ENCODE measurements around the gene BOLA1. TPM values are rescaled to one million over a fixed set of nuclear protein-coding genes. Genes with fewer than 3 reads are reported as not detected.

The BOLA1 gene
- total and polyA plus RNA-seq, 2 of the 13 experiments (the other 11 are each of a cell fraction or from before 2014, with no cell fraction given) = 3.2 to 4.2 TPM

DNA sequence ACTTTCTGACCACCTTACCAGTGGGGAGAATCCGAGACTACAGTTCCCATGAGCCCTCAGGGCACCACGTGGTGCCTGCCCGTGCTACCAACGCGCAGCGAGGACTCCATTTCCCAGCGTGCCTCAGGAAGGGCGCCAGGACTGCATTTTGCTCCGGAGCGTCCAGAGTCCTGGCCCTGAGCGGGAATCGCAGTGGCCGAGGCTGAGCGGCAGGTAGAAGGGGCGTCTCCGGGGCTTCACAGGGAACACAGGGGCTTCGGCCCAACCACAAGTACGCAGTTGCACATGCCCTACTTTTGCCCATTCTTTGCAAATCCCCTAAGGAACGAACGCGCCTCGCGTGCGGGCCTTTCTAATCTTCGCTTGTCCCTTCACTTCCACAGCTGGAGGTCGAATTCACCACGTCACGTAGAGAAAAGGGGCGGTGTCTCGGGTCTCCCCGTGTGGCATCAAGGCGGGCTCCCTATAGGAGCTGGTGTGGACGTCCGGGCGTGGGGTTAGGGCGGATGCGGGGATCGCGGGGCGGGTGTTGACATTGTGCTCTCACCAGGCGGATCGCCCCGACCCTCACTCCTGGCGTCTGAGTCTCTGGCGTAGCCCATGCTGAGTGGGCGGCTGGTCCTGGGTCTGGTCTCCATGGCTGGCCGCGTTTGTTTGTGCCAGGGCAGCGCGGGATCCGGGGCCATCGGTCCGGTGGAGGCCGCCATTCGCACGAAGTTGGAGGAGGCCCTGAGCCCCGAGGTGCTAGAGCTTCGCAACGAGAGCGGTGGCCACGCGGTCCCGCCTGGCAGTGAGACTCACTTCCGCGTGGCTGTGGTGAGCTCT, at the start of gene BOLA1 (continued):
- TF ChIP-seq HNRNPLL (IDR thresholded peaks at IDR 0.05; ENCODE audit: low read depth, low read length, poor library complexity, severe bottlenecking) (peak; percentile 29), ZNF510 (CRISPR knock-in tag; IDR thresholded peaks at IDR 0.05; ENCODE audit: low read depth) (no peak), GABPB1 (CRISPR knock-in tag; IDR thresholded peaks at IDR 0.05) (peak; percentile 91), RFX1 (IDR thresholded peaks at IDR 0.05) (no peak), ZNF605 (CRISPR knock-in tag; IDR thresholded peaks at IDR 0.05) (peak; percentile 75; the same call in 1 of the 2 replicates), ZNF788 (CRISPR knock-in tag; IDR thresholded peaks at IDR 0.05; ENCODE audit: borderline replicate concordance) (peak; percentile 46; the same call in 1 of the 2 replicates), RARA (CRISPR knock-in tag; IDR thresholded peaks at IDR 0.05) (0 out of 2 replicates have a peak, but pooled peaks have one; percentile 6), PAF1 (CRISPR knock-in tag; IDR thresholded peaks at IDR 0.05) (no peak), AGO2 (optimal IDR thresholded peaks at IDR 0.05; ENCODE audit: low read depth, low read length) (peak; percentile 61), ZNF124 (CRISPR knock-in tag; IDR thresholded peaks at IDR 0.05) (0 out of 2 replicates have a peak, but pooled peaks have one; percentile 29), ZNF224 (CRISPR knock-in tag; IDR thresholded peaks at IDR 0.05) (no peak), ZNF260 (CRISPR knock-in tag; IDR thresholded peaks at IDR 0.05; ENCODE audit: borderline replicate concordance, low read depth) (no peak), ZBTB38 (CRISPR knock-in tag; IDR thresholded peaks at IDR 0.05) (peak; percentile 99), KDM5B (CRISPR knock-in tag; IDR thresholded peaks at IDR 0.05; ENCODE audit: borderline replicate concordance) (peak; percentile 19; the same call in 1 of the 2 replicates), HNF4G (IDR thresholded peaks at IDR 0.05; ENCODE audit: borderline replicate concordance, low read depth, low read length) (0 out of 2 replicates have a peak, but pooled peaks have one; percentile 26), HNF4G (CRISPR knock-in tag; IDR thresholded peaks at IDR 0.05; ENCODE audit: borderline replicate concordance, low read depth) (no peak), MAZ (IDR thresholded peaks at IDR 0.05; ENCODE audit: borderline replicate concordance, low read depth, low read length) (no peak), MAZ (CRISPR knock-in tag; IDR thresholded peaks at IDR 0.05; ENCODE audit: low read depth) (no peak), HDAC6 (IDR thresholded peaks at IDR 0.05; ENCODE audit: low read depth, low read length) (no peak), GABPA (IDR thresholded peaks at IDR 0.05; ENCODE audit: low read depth, low read length) (peak; percentile 57; the same call in 1 of the 2 replicates), GABPA (CRISPR knock-in tag; IDR thresholded peaks at IDR 0.05; ENCODE audit: low read depth) (peak; percentile 86), ZNF143 (CRISPR knock-in tag; IDR thresholded peaks at IDR 0.05) (peak; percentile 98)
- TF ChIP-seq, protein P1, sequence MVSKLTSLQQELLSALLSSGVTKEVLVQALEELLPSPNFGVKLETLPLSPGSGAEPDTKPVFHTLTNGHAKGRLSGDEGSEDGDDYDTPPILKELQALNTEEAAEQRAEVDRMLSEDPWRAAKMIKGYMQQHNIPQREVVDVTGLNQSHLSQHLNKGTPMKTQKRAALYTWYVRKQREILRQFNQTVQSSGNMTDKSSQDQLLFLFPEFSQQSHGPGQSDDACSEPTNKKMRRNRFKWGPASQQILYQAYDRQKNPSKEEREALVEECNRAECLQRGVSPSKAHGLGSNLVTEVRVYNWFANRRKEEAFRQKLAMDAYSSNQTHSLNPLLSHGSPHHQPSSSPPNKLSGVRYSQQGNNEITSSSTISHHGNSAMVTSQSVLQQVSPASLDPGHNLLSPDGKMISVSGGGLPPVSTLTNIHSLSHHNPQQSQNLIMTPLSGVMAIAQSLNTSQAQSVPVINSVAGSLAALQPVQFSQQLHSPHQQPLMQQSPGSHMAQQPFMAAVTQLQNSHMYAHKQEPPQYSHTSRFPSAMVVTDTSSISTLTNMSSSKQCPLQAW (CRISPR knock-in tag; IDR thresholded peaks at IDR 0.05) = 0 out of 2 replicates have a peak, but pooled peaks have one; percentile 28
- TF ChIP-seq, protein P2, sequence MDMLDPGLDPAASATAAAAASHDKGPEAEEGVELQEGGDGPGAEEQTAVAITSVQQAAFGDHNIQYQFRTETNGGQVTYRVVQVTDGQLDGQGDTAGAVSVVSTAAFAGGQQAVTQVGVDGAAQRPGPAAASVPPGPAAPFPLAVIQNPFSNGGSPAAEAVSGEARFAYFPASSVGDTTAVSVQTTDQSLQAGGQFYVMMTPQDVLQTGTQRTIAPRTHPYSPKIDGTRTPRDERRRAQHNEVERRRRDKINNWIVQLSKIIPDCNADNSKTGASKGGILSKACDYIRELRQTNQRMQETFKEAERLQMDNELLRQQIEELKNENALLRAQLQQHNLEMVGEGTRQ (IDR thresholded peaks at IDR 0.05; ENCODE audit: low read depth, low read length) = peak; percentile 94
- TF ChIP-seq, protein P2 (CRISPR knock-in tag; IDR thresholded peaks at IDR 0.05; ENCODE audit: borderline replicate concordance) = peak; percentile 98; the same call in 1 of the 2 replicates
- TF ChIP-seq, protein P3, sequence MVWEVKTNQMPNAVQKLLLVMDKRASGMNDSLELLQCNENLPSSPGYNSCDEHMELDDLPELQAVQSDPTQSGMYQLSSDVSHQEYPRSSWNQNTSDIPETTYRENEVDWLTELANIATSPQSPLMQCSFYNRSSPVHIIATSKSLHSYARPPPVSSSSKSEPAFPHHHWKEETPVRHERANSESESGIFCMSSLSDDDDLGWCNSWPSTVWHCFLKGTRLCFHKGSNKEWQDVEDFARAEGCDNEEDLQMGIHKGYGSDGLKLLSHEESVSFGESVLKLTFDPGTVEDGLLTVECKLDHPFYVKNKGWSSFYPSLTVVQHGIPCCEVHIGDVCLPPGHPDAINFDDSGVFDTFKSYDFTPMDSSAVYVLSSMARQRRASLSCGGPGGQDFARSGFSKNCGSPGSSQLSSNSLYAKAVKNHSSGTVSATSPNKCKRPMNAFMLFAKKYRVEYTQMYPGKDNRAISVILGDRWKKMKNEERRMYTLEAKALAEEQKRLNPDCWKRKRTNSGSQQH (CRISPR knock-in tag; IDR thresholded peaks at IDR 0.05; ENCODE audit: low read depth) = 0 out of 2 replicates have a peak, but pooled peaks have one; percentile 45

Measured in HepG2 (cell line).